ENCODE data around the gene COL7A1. TPM values are rescaled to one million over a fixed set of nuclear protein-coding genes. Genes with fewer than 3 reads are reported as not detected.

The COL7A1 gene
- total RNA-seq, 2 donors from 2014 or later, result 15.7 to 16.6 TPM

- Histone ChIP-seq H3K27ac (ENCODE audit: low read depth, low read length) (no peak overlapping the region), H3K27me3 (ENCODE audit: control insufficient read depth, insufficient read depth, low read length, poor library complexity, severe bottlenecking) (no peaks in the 10 kb centered on the region), H3K4me3 (ENCODE audit: low read length) (no peak overlapping the region), H3K36me3 (ENCODE audit: control insufficient read depth, insufficient read depth, low read length) (no peaks in the 10 kb centered on the region), H3K9me3 (ENCODE audit: control insufficient read depth, low read length) (no peaks in the 10 kb centered on the region), H3K9ac (ENCODE audit: extremely low read depth, low read length, poor library complexity, severe bottlenecking) (no peak overlapping the region), H3K4me1 (ENCODE audit: control insufficient read depth, insufficient read depth, low read length) (no peaks in the 10 kb centered on the region)
- Mint-ChIP-seq H3K4me1 (peaks cover 3% of the 10 kb centered on the region), H3K4me3 (no peak overlapping the region), H3K36me3 (ENCODE audit: low read depth) (no peaks in the 10 kb centered on the region), H3K27me3 (ENCODE audit: insufficient read depth) (no peaks in the 10 kb centered on the region), H3K27ac (no peak overlapping the region), H3K9me3 (no peaks in the 10 kb centered on the region)
- DNase-seq, result no peak
- WGBS, 2 experiments (ENCODE audit: insufficient coverage in 1 of 2, insufficient read length in 1 of 2), result 96 to 97% methylated on average over 6 to 8 of the region's 8 CpGs
- TF ChIP-seq CTCF (conservative IDR thresholded peaks at IDR 0.05), result no peak
These were observed 80.5 kb downstream of the COL7A1 start for GRCh38 chr3:48514431-48515227.

Small RNA genes within 50 kb of the gene (microRNA-seq; reads per million reads assigned to microRNA genes)
- gene MIR4793 (ENCODE audit: borderline microRNAs expressed), result not detected
- gene MIR6823 (ENCODE audit: borderline microRNAs expressed), result not detected
- gene MIR711 (ENCODE audit: borderline microRNAs expressed), result not detected

Other genes starting within 250 kb of the COL7A1 start
- gene FBXW12, start 223.1 kb downstream of the COL7A1 start, total RNA-seq, result 1 to 10 TPM in 1 of 2 donors, under 1 TPM in 1; 0.13 to 1.4 TPM
- gene PLXNB1, start 165.2 kb downstream of the COL7A1 start, total RNA-seq, result 100 to 1,000 TPM; 175 to 216 TPM
- gene CCDC51, start 155.2 kb downstream of the COL7A1 start, total RNA-seq, result 10 to 100 TPM; 14.5 to 14.6 TPM
- gene TMA7, start 155.1 kb downstream of the COL7A1 start, total RNA-seq, result 100 to 1,000 TPM; 290 to 326 TPM
- gene ATRIP, start 148.6 kb downstream of the COL7A1 start, total RNA-seq, result 10 to 100 TPM; 11.7 to 16.1 TPM
- 100 to 1,000 TPM; 192 to 193 TPM for gene SHISA5, start 91.2 kb downstream of the COL7A1 start, total RNA-seq
- gene PFKFB4, start 38.5 kb downstream of the COL7A1 start, total RNA-seq, result 10 to 100 TPM; 12.6 to 19.0 TPM
- gene UCN2, start 31.5 kb downstream of the COL7A1 start, total RNA-seq, result not detected
- 100 to 1,000 TPM; 231 to 289 TPM for gene UQCRC1, start 14.3 kb upstream of the COL7A1 start, total RNA-seq
- under 1 TPM in 1 of 2 donors, not detected in 1; 0.57 TPM for gene TMEM89, start 26.4 kb upstream of the COL7A1 start, total RNA-seq
- 10 to 100 TPM; 65.1 to 75.6 TPM for gene SLC26A6, start 40.1 kb upstream of the COL7A1 start, total RNA-seq
- gene CELSR3, start 67.6 kb upstream of the COL7A1 start, total RNA-seq, result 10 to 100 TPM; 20.7 to 30.1 TPM
- gene NCKIPSD, start 90.6 kb upstream of the COL7A1 start, total RNA-seq, result 10 to 100 TPM; 30.9 to 32.5 TPM
- 100 to 1,000 TPM; 104 to 127 TPM for gene IP6K2, start 121.9 kb upstream of the COL7A1 start, total RNA-seq